Neural progenitor cell (in vitro differentiated cells): ENCODE results near the gene PRH1. TPM values are rescaled to one million over a fixed set of nuclear protein-coding genes. Genes with fewer than 3 reads are reported as not detected.
A peak's percentile ranks its signal among the peaks of the same experiment; 100 is the strongest.

Experiments
- DNase-seq: peaks from one replicate; pipeline ENCODE4 v3.0.0-alpha.2; 2016; ENCODE audit warnings: low spot score
- H2AFZ ChIP-seq: fragments of 200-600 bp; sonication (generic); replicated peaks from 2 replicates; pipeline ENCODE4 v1.6.1; 2016; ENCODE audit warnings: antibody characterized with exemption
- H3F3A ChIP-seq: fragments of 200-600 bp; sonication (generic); 2 replicates; pipeline ENCODE4 v1.6.1; 2016; ENCODE audit warnings: antibody characterized with exemption, low read depth
- H3K27ac ChIP-seq: fragments of 200-600 bp; sonication (generic); 2 replicates; pipeline ENCODE4 v1.5.1; 2016; ENCODE audit warnings: mild to moderate bottlenecking
- H3K27me3 ChIP-seq: fragments of 200-600 bp; sonication (generic); 2 replicates; pipeline ENCODE4 v1.6.1; 2016; ENCODE audit warnings: mild to moderate bottlenecking, moderate library complexity
- H3K36me3 ChIP-seq: fragments of 200-600 bp; sonication (generic); 2 replicates; pipeline ENCODE4 v1.5.1; 2016
- H3K4me1 ChIP-seq: fragments of 200-600 bp; sonication (generic); 2 replicates; pipeline ENCODE4 v1.6.1; 2016; ENCODE audit warnings: mixed run types
- H3K4me2 ChIP-seq: fragments of 200-600 bp; sonication (generic); 2 replicates; pipeline ENCODE4 v1.6.1; 2016
- H3K4me3 ChIP-seq: fragments of 200-600 bp; sonication (generic); 2 replicates; pipeline ENCODE4 v1.5.1; 2016
- H3K79me2 ChIP-seq: fragments of 200-600 bp; sonication (generic); 2 replicates; pipeline ENCODE4 v1.6.1; 2016; ENCODE audit warnings: low read depth
- H3K9ac ChIP-seq: fragments of 200-600 bp; sonication (generic); 2 replicates; pipeline ENCODE4 v1.6.1; 2016
- H3K9me3 ChIP-seq: fragments of 200-600 bp; sonication (generic); 2 replicates; pipeline ENCODE4 v1.5.1; 2016; ENCODE audit warnings: low read depth
- H4K20me1 ChIP-seq: fragments of 200-600 bp; sonication (generic); 2 replicates; pipeline ENCODE4 v1.6.1; 2016; ENCODE audit warnings: low read depth
- H3K27ac Mint-ChIP-seq: 3 replicates; pipeline ENCODE4 v1.8.0; 2021; ENCODE audit warnings: mixed read lengths
- H3K27me3 Mint-ChIP-seq: 2 replicates; pipeline ENCODE4 v1.8.0; 2022; ENCODE audit warnings: low read depth, mild to moderate bottlenecking, inconsistent platforms, moderate library complexity, mixed read lengths; ENCODE audit not compliant: insufficient read depth
- H3K36me3 Mint-ChIP-seq: 3 replicates; pipeline ENCODE4 v1.8.0; 2021; ENCODE audit warnings: mixed read lengths
- H3K4me1 Mint-ChIP-seq: 3 replicates; pipeline ENCODE4 v1.8.0; 2021; ENCODE audit warnings: mixed read lengths
- H3K4me3 Mint-ChIP-seq: 3 replicates; pipeline ENCODE4 v1.8.0; 2021; ENCODE audit warnings: mild to moderate bottlenecking, moderate library complexity, mixed read lengths
- H3K9me3 Mint-ChIP-seq: 3 replicates; pipeline ENCODE4 v1.8.0; 2020; ENCODE audit warnings: mixed read lengths
- CTCF ChIP-seq: fragments of 200-600 bp; sonication (generic); IDR thresholded peaks from 2 replicates; pipeline ENCODE4 v1.5.1; 2017; ENCODE audit warnings: antibody characterized with exemption, mild to moderate bottlenecking
- EZH2 ChIP-seq: fragments of 200-600 bp; sonication (generic); IDR thresholded peaks from 2 replicates; pipeline ENCODE4 v1.6.1; 2017; ENCODE audit warnings: antibody characterized with exemption, mild to moderate bottlenecking, moderate library complexity
- EZH2phosphoT487 ChIP-seq: fragments of 200-600 bp; sonication (generic); IDR thresholded peaks from 2 replicates; pipeline ENCODE4 v1.6.1; 2017; ENCODE audit warnings: antibody characterized with exemption
- total RNA-seq: library from RNA; depleted of rRNA; stranded (reverse); fragments of >200 nt; gene quantifications from 2 replicates; pipeline ENCODE4 v1.2.3, GENCODE V29; 2015; ENCODE audit warnings: low replicate concordance

The PRH1 gene
- total RNA-seq, 1 donor from 2014 or later = 24.1 TPM

- H3K27ac Mint-ChIP-seq = no peak overlapping the region
- Histone ChIP-seq H3K9ac (no peak overlapping the region), H3K4me1 (no peaks in the 10 kb centered on the region), H3K27ac (no peak overlapping the region), H3K4me3 (no peak overlapping the region), H3K27me3 (no peaks in the 10 kb centered on the region), H2AFZ (no peak overlapping the region), H3K9me3 (no peaks in the 10 kb centered on the region), H3K4me2 (no peak overlapping the region), H3K79me2 (no peaks in the 10 kb centered on the region), H4K20me1 (no peaks in the 10 kb centered on the region), H3F3A (no peaks in the 10 kb centered on the region), H3K36me3 (peaks cover 4% of the 10 kb centered on the region)
- H3K9me3 Mint-ChIP-seq = no peaks in the 10 kb centered on the region
- no peaks in the 10 kb centered on the region for H3K4me1 Mint-ChIP-seq
- no peak overlapping the region for H3K4me3 Mint-ChIP-seq
- DNase-seq = no peak
- H3K36me3 Mint-ChIP-seq = peaks cover 6% of the 10 kb centered on the region
- H3K27me3 Mint-ChIP-seq = no peaks in the 10 kb centered on the region
- TF ChIP-seq CTCF (no peak), EZH2 (no peak), EZH2phosphoT487 (no peak)
Measured at GRCh38 chr12:10873378-10873777, 10.7 kb downstream of the PRH1 start.

GRCh38 chr12:10867381-10867780 is 16.7 kb downstream of the PRH1 start:
- Mint-ChIP-seq H3K4me3 (no peak overlapping the region), H3K4me1 (no peaks in the 10 kb centered on the region), H3K9me3 (no peaks in the 10 kb centered on the region), H3K27me3 (no peaks in the 10 kb centered on the region), H3K27ac (no peak overlapping the region), H3K36me3 (peaks cover 3% of the 10 kb centered on the region)
- Histone ChIP-seq H3K4me2 (no peak overlapping the region), H3K4me3 (no peak overlapping the region), H3K36me3 (no peaks in the 10 kb centered on the region), H4K20me1 (no peaks in the 10 kb centered on the region), H3K27me3 (no peaks in the 10 kb centered on the region), H3K9ac (no peak overlapping the region), H3K9me3 (no peaks in the 10 kb centered on the region), H3K79me2 (no peaks in the 10 kb centered on the region), H3K4me1 (no peaks in the 10 kb centered on the region), H3F3A (no peaks in the 10 kb centered on the region), H2AFZ (no peak overlapping the region), H3K27ac (no peak overlapping the region)
- DNase-seq = no peak
- TF ChIP-seq EZH2 (no peak), CTCF (peak; percentile 18), EZH2phosphoT487 (no peak)

GRCh38 chr12:10863512-10864218 is 20.4 kb downstream of the PRH1 start:
- no peaks in the 10 kb centered on the region for H4K20me1 ChIP-seq
- Mint-ChIP-seq H3K9me3 (peaks cover 4% of the 10 kb centered on the region), H3K27me3 (no peaks in the 10 kb centered on the region), H3K4me3 (no peak overlapping the region), H3K36me3 (peaks cover 11% of the 10 kb centered on the region), H3K4me1 (no peaks in the 10 kb centered on the region), H3K27ac (no peak overlapping the region)
- DNase-seq = no peak
- H3F3A ChIP-seq = no peaks in the 10 kb centered on the region
- no peak overlapping the region for H3K4me3 ChIP-seq
- no peaks in the 10 kb centered on the region for H3K79me2 ChIP-seq
- H3K36me3 ChIP-seq = no peaks in the 10 kb centered on the region
- H2AFZ ChIP-seq = no peak overlapping the region
- no peak overlapping the region for H3K9ac ChIP-seq
- no peak overlapping the region for H3K4me2 ChIP-seq
- H3K27ac ChIP-seq = no peak overlapping the region
- H3K4me1 ChIP-seq = no peaks in the 10 kb centered on the region
- H3K27me3 ChIP-seq = no peaks in the 10 kb centered on the region
- no peak for TF ChIP-seq CTCF
- TF ChIP-seq EZH2phosphoT487 = no peak
- TF ChIP-seq EZH2 = no peak
- H3K9me3 ChIP-seq = no peaks in the 10 kb centered on the region
